Stimulated activated CD4-positive, alpha-beta T cell treated with anti-CD3 and anti-CD28 coated beads, Interleukin-1b, Interleukin-23, amount 100 ng/mL, for 24 hours (primary cell): ENCODE measurements around the gene SOX1.

Experiments used
- DNase-seq, 4 experiments: peaks; one replicate each; pipeline ENCODE4 v3.0.0-alpha.2; 2020; ENCODE audit warnings: low read depth in 4 of 4, low spot score in 1 of 4

SOX1 gene

DNA sequence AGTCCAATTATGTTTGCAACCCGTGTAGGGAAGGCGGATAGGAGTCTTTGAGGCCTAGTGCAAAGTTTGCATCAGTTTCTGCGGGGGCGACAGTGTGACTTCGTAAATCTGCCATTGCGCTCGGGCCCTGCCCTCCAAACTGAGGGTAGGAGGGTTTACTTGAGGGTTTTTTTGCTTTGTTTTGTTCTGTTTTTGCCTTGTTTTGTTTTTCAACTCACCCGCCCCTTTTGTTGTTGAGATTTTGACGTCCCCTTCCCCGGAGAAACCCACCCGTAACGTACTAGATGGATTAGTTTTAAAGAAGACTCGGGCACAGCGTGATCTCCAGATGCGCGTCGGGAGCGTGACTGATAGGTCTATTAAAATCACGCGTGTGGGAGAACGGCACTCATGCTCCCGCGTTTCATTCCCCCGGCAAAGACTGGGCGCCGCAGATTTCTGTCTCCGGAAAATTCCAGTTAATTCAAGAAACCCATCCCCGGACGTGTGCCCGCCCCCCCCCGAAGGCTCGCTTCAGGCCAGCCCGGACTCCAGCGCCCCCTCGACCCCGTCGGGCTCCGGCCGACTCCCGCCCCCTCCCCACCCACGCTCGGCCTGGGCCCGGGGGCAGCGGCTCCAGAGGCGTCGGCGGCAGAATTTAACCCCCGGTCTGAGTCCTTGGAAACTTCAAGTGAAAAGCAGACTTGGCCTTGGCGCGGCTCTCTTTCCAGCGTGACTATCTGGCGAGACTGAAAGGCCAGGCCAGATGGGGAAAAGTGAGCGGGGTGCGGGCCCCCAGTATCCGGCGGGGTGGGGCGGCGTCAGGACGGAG, 5.0 kb downstream of the SOX1 start:
- no peak for DNase-seq

DNA sequence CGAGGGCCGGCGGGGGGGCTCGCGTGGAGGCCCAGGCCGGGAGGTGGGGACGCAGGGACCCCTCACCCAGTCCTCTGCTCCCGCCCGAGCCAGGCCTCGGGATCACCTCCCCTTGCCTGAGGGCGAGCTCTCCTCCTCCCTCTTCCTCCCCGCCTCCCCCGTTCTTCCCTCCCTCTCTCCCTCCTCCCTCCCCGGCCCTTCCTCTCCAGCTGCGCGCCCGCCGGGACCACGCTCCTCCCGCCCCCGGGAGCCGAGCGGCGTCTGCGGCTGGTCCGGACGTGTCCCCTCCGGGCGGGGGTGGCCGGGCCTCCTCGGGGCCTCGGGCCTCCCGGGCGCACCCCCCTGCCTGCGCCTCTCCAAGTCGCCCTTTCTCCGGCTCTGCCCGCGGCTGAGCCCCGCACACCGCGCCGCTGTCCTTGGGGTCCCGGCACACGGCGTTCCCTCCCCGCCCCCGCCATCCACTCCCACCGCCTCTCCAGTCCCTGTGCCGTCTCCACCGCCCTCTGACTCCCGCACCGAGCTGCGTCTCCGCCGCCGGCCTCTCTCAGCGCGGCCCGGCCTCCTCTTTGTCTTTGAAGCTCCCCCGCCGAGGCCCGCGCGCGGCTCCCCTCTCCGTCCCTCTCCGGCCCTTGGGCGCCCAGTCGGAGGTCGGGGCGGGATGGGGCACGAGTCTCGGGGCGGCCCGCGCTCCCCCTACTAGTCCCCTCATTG, 5.7 kb downstream of the SOX1 start:
- DNase-seq = no peak

DNA sequence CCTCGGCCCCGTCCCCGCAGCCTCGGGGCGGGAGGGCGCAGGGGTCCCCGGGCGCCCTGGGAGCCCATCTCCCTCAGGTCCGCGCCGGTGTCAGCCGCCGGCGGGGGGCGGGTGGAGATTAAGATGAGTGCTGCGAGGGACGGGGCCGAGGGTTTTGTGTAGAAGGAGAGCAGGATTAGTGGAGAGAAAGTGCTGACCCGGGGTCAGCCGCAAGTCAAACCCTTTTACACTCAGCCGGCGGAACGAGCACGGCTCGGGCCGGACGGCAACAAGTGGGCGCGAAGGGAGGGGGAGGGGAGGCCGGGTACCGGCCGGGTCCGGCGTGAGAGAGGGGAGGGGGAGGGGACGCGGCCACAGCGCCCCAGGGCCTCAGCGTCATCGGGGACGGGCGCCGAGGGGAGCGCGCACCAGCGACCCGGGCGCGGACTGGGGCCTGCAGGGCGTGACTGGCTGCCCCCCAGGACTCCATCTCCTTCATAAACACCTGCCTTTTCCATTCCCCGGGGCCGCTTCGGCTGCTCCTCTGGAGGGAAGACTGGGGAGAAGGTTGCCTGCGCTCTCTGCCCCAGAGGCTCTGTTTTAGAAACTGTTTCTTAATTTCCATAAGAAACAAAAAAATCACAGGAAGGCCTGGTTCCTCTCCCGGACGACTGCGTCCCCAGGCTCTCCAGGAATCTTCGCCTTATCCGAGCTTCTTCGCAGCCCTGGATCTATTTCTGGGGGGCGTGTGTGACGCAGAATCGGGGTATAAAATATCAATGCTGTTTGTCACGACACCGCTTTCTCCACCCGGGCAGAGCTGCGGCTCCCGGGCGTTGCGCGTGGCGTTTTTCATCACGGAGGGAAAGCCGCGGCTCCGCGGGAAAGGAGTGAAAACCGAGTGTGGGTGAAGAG, 6.5 kb downstream of the SOX1 start:
- DNase-seq = no peak

DNA sequence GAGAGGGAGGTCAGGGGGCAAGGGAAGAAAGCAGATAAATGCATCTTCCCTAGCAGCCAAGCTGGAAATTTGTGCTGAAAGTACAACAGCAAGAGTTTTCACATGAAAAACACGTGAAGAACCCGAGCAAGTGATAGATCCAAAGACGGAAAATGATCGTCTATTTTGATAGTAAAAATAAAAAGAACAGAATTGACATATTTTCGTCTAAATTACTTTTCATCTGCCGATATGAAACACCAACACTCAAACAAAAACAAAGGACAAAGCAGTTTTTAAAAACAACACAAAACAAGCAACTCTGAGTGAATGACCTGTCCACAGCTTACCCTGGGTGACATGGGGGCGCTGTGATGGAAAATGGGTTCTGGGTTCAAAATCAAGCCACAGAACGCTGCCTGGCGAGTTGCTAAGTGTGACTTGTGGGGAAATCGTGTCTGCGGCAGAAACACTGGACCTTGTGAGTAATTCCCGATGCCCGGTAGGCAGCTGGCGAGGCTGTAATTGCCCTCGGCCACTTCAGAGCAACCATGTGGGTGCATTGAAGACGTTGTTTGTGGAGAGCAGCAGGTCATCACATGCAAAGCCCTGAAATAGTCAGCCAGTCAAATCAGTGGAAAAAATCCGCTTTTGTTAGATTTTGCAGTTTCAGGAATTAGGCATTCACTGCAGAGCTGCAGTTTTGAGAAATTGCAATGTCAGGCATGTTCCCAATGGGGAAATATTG, 7.4 kb downstream of the SOX1 start:
- DNase-seq = no peak

DNA sequence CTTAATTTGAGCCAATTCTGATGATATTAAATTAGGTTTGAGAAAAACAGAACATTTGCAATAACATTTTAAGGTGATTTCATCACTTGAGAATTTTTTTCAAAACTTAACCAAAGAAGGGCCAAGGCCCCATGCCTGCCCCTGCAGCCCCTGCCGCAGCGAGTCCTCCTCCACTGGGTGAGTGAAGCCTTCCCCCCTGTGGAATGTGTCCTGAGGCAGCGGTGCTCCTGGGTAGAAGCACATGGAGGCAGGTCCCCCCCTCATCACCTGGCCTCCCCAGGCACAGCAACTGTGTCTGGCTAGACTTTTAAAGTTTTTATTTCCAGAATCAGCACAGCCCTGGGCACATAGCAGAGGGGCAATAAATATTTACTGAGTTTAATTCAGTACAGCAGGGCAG, 10.8 kb downstream of the SOX1 start:
- DNase-seq = no peak

DNA sequence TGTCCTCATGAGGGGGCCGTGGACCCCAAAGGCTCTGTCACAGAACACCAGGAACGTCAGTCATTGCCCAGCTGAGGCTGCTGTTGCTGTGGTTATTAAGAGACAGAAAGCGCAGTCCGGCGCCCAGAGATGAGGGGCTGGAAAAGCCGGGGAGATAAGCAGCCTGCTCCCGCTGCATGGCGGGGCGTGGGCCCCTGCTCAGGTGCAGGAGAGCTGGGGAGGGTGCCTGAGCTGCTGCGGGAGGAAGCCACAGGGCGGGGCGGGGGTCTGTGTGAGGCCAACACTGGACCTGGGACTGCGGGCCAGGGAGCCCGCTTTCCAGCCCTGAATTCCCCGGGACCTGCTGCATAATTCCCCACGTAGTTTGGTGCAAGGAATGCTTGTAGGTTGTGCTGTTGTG, 11.3 kb downstream of the SOX1 start:
- DNase-seq = no peak

DNA sequence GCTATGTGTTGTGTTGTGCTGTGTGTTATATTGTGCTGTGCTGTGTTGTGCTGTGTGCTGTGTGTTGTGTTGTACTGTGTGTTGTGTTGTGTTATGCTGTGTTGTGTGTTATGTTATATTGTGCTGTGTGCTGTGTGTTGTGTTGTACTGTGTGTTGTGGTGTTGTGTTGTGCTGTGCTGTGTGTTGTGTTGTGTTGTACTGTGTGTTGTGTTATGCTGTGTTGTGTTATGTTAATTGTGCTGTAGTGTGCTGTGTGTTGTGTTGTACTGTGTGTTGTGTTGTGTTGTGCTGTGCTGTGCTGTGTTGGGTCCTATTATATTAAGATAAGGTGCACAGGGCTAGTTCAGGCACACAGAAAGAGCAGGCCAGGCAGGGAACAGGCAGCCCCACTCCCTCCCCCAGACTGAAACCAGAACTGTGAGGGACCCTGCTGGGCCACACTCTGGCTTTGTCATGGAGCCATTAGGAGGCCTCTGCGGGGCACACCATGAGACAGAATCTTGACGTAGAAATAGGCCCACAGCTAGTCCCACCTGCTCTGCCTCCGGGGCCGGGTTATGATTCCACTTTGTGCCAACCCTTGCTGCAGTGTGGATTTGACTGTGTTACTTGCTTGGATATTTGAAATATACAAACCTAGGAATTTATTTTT, 12.1 kb downstream of the SOX1 start:
- no peak for DNase-seq

DNA sequence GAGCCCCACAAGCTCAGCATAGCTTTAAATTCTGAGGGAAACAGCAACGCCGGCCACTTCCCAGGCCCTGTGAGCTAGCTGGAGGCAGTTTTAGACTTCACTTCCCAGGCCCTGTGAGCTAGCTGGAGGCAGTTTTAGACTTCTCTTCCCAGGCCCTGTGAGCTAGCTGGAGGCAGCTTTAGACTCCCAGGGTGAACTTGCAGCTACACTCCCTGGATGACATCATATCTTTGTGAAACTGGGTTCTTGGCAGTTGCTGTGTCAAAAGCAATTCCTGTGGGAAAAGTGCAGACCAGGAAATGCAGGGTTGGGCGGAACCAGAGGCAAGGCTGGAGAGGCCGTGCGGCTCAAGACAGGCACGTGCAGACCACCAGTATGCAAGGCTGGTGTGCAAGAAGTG, 12.7 kb downstream of the SOX1 start:
- DNase-seq = no peak

DNA sequence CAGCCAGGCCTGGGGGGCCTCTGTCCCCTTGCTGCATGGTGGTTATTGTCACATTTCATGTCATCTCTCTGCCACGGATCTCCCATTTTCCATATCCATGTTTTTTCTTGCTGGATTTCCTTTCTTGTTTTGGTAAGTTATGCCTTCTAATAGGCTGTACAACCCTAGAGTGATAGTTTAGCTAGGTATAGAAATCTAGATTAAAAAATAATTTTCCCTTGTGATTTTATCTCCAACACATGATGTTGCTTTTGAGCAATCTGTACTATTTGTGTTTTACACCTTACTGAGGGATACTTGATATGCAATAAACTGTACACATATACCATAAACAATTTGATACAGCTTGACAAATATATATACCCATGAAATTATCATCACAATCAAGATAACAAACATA, 17.0 kb downstream of the SOX1 start:
- DNase-seq = no peak

DNA sequence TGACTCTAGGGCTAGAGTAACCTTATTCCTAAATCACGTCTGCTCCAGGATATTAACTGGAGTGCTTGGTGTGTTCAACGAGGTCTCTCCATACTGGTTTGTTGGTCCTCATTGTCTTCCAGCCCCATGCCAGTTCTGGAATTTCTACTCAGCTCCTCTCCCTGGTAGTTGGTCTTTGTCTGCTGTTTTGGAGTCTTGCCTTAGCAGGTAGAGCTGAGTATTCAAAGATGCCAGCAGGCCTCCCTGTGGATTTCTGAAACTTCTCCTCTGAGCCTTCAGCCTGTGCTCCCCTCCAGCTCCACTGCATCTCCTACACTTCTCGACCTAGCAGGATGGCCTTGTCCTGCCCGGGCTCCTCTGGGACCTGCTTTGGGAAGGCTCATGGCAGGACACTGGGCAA, 25.5 kb downstream of the SOX1 start:
- no peak for DNase-seq

DNA sequence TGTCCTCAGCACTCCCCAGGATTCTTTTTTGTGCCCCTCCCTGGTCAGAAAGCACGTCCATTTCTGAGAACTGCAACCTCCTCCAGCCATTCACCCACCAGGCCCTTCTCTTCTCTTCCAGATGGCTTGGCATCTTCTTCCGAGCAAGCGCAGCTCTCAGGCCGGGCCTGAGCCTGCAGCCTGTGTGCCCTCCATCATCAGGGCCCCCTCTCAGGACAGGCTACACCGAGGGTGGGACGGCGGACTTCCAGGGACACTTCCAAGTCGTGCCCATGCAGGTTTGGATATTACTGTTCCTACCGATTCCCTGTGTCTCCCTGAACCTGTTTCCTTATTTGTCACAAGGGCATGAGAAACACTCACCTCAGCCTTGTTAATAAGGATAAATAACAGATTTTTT, 28.4 kb downstream of the SOX1 start:
- DNase-seq = no peak

DNA sequence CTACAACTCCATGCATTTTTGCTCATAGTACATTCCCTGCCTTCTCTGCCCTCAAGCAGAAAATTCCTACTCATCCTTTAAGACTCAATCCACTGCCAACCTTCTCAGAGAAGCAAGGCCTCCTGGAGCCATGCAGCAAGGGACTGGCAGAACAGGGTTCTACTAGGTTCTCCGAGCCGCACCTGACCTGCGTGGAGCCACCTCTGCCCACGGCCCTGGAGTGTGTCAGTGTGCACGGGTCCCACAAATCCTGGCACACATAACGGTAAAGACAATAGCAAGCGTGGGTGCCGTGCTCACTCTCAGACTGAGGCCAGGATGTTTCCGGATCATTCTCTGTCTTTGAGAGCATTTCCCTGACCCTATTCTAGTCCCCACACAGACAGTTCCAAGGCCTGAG, 30.0 kb downstream of the SOX1 start:
- no peak for DNase-seq

DNA sequence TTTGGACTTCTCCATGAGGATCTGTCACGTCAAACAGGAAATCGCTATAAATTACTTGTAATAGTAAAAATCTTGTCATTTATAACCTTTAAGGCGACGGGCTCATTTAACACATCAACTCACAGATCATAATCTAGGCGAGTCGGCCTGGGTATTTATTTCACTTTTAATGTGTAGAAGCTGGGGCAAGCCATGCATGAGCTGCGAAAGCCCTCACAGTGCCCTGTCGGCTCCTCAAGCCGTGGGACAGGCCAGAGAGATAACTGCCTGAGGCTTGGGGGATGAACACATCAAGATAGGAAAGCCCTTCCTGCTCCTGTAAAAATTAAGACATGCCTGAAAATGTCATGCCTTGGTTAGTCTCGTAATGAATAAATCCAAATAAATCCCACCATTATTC, 30.8 kb downstream of the SOX1 start:
- DNase-seq = no peak

DNA sequence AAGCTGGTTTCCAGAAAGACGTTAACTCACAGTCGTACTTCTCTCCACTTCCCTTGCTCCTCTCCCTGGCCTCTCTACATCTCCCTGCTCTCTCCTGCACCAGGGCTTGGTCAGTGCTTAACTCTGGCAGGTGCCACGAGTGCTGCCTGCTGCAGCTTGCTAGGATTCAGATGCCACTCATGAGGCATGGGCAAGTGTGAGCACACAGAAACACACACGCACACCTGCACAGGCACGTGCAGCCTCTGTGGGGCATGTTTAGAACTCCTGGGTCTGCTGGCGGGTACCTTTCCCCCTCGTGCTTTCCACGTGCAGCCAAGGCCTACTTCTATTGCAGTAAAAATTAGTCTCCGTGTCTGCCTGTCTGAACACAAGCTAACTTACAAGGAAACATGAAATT, 31.8 kb downstream of the SOX1 start:
- no peak for DNase-seq

DNA sequence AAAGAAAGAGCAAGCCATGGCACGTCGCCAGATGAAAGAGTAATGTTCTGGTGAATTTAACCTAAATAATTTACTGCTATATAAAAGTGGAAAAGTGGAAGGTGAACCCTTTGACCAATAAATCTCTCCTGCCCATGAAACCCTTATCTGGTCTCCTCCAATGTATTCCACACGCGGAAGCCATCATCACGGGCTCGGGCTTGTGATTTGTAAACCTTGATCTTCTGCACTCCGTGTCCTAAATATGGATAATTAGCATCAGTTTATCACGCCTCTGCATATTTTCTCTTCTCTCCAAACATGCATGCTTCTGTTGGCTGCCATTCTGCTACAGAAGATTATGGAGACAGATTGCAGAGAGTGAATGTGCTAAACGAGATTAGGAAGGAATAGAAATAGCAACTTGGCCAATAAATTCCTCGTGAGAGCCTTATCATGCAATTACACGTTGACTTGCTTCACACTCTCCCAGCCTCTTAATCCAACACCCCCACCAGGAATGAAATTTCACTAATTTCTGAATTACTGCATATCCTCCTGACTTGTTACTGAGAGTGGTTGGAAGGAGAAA, 34.5 kb downstream of the SOX1 start:
- DNase-seq = no peak

DNA sequence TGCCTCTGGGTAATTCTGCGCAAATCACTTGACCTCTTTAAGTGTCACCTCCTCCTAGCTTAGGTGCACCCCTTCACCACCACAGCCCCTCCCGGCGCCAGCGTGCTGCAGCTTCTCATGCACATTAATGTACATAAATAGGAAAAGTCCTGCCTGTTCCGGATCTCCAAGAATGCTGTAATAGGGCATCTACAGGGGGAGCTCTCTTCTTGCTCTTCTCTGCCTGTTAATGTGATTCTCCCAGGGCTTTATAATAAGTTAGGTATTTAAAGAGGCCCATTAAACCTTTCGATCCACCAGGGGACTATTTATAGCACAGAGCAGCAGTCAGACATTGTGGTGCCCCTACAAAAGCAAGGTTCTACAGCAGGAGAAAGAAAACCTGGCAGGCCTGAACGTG, 35.3 kb downstream of the SOX1 start:
- no peak for DNase-seq

DNA sequence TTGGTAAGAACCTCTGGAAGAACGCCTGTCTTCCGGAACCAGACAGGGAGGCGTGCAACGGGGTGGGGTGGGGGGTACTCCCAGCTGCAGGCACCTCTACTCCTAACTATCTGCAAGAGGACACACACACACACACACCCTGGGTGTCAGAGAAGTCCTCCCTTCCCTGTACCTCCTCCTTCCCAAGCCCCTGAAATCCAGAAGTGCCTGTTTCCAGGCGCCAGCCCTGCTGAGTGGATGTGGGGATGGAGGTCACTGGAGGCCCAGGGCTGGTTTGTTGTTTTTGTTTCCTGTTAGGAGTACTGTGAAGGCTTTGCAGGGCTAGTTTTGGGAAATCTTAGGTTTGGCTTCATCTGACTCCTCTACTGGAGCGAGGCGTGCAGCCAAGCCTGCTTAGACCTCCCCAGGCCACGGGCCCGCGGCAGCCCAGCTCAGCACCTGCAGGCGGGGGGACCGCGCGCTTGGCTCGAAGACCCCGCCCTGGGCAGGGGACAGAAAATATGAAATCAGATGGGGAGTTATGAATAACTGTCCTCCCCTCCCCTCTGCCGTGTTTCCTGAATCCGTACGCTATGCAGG, 36.4 kb downstream of the SOX1 start:
- no peak for DNase-seq

DNA sequence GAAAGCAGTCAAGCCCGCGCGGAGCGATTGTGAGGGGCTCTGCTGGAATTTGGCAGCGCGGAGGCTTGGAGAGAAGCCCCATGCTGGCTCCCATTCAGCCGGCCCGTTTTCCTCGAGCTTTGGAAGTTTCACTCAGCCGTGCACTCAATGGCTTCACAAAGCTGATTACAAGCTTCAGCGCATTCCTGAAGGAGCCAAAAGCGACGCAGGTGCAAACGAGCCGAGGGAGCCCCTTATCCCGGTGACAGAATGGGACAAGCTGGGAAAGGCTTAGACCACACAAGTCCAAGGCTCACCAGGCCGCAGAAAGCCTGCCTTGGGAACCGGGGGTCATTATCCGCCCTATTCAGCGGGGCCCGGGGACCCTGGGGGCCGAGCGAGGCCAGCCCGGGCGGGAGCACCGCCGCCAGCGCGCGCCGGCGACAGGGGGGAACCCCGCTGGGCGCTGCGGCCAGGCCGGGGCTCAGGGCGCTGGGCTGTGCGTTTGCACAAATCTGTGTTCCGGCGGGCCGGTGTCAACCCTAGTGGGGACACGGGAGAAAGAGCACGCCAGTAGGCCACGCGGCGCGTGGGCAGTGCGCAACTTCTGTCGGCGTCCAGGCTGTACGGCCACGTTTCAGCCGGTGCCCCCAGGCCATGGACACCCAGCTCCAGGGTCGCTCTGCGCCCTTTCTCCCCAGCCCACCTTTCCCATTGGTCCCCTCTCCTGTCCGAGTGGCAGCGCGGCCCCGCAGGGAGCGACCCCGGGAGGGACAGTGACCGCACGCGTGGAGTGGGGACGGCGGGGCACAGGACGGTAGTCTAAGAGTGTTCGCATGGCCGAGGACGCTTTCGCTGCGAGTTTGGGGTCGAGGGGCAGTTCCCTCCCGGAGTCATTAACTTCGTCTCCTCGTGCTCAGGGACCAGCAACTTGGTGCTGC, 37.3 kb downstream of the SOX1 start:
- DNase-seq = no peak

DNA sequence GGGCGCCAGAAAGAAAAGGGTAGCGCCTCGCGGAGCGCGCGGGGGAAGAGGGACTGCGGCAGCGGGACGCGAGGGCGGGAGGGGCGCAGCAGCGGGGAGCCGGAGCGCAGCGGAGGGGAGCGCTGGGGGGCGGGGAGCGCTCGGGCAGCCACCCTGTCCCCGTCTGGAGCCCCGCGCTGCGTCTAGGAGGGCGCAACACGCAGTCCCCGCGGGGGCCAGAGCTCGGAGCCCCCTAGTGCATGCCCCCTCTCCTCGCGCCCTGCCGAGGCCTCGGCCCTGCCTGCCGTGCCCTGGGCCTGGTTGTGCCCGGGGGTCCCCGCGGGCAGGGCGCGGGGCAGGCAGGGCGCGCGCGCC, 37.9 kb downstream of the SOX1 start:
- no peak for DNase-seq
